Psoas muscle (tissue), 8 donors: ENCODE data around the gene PCDH9. TPM values are rescaled to one million over a fixed set of nuclear protein-coding genes. Genes with fewer than 3 reads are reported as not detected.

Experiments used
- ATAC-seq, 4 donors: fragments of 200-7000 bp; cut with Tn5 transposase; one replicate each; pipeline ENCODE4 v1.9.1; 2020; ENCODE audit warnings: moderate library complexity in 3 of 4, mild to moderate bottlenecking in 2 of 4
- DNase-seq, 2 donors: peaks; one replicate each; pipeline ENCODE4 v3.0.0-alpha.2; 2020
- H3K27ac ChIP-seq: fragments of 200-600 bp; one replicate; pipeline ENCODE4 v1.8.0; 2022
- H3K27me3 ChIP-seq, 3 donors: fragments of 200-600 bp in 1 of 3; one replicate each; pipeline versions ENCODE4 v1.6.1 to v1.8.0; 2013 to 2022; ENCODE audit warnings: low read length in 2 of 3, mild to moderate bottlenecking in 2 of 3, moderate library complexity in 1 of 3; ENCODE audit not compliant: insufficient read depth in 3 of 3
- H3K36me3 ChIP-seq, 2 donors: fragments of 200-600 bp in 1 of 2; one replicate each; pipeline versions ENCODE4 v1.6.1 to v1.8.0; 2013 to 2022; ENCODE audit warnings: low read depth in 1 of 2, mild to moderate bottlenecking in 1 of 2, moderate library complexity in 1 of 2; ENCODE audit not compliant: insufficient read depth in 1 of 2
- H3K4me1 ChIP-seq: fragments of 200-600 bp; one replicate; pipeline ENCODE4 v1.8.0; 2022
- H3K4me3 ChIP-seq: fragments of 200-600 bp; one replicate; pipeline ENCODE4 v1.8.0; 2022; ENCODE audit warnings: mild to moderate bottlenecking
- H3K9me3 ChIP-seq: fragments of 200-600 bp; one replicate; pipeline ENCODE4 v1.8.0; 2022
- WGBS, 3 donors: extraction: QIAGEN DNeasy Blood & Tissue Kit; methylation state at CpG; one replicate each; pipeline versions ENCODE4 v1.1.6 to v1.1.7; 2013; 5-methylcytosine and 5-hydroxymethylcytosine counted together
- intact Hi-C, 2 donors: fragments of 100-400 bp; cut with DNase I; formaldehyde crosslinking; loops; one replicate each; pipeline versions ENCODE4 v1.11.0 to v1.14.2; 2022
- polyA plus RNA-seq, 3 donors: library from polyadenylated mRNA; stranded (reverse); fragments of 200-250 nt; gene quantifications; one replicate each; pipeline ENCODE4 v1.2.3, GENCODE V29; 2013
- total RNA-seq, 4 donors: library from RNA; stranded (reverse); fragmentation: NEBNext Ultra II Directional in 2 of 4; extraction: Animal tissue kit (Norgen Biotek cat#: 25700) in 2 of 4; gene quantifications; one replicate each; pipeline versions ENCODE4 v1.2.1 to v1.2.4, GENCODE V29; 2021 to 2023
- TF ChIP-seq, protein P1 (sequence below): fragments of 200-600 bp; IDR thresholded peaks from one replicate; pipeline ENCODE4 v1.8.0; 2022; ENCODE audit warnings: antibody characterized with exemption
- donor health status: healthy with polysubstance abuse.
- donor health status: DM: no; HTN: no; CAD: no; lungs with moderate emphysema.
- donor health status: Bipolar disorder and iron deficiency.
- donor health status: healthy.
- donor health status: DM: yes; HTN: yes; CAD: no.
- donor health status: DM: no; HTN: no; CAD: no.
- donor health status: DM: no; HTN: no; CAD: no.
- donor health status: DM: yes; HTN: yes; CAD: no.

Gene PCDH9
- total and polyA plus RNA-seq, 7 donors: 0.27 to 4.9 (median 2.1) TPM

DNA sequence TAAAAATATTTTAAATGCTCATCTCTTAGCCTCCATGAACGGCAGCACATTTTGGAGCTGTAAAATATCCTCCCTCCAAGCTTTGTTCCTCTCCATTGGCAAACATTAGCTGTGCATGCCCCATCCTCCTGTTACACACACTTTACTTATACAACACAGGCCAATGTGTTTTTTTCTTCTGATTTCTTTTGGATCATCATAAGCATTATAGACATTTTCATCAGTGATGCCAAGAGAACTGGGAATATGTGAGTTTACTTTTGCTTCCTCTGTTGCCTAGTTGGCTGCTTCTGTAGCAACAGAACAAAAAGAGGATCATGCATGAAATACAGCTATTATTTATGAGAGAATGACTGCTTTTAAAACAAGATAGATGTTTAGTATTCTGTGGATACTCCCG lies 142.6 kb downstream of the PCDH9 start:
- H3K27me3 ChIP-seq: no peaks in the 10 kb centered on the region
- 36 to 52% (median 36%) methylated on average over 2 of the region's 2 CpGs for WGBS, 3 donors
- H3K4me3 ChIP-seq: no peak overlapping the region
- H3K27ac ChIP-seq: no peak overlapping the region
- intact Hi-C loops: no loop called here
- DNase-seq: no peak
- no peaks in the 10 kb centered on the region for H3K4me1 ChIP-seq
- H3K9me3 ChIP-seq: no peaks in the 10 kb centered on the region
- no peaks in the 10 kb centered on the region for H3K36me3 ChIP-seq
- TF ChIP-seq, protein P1, sequence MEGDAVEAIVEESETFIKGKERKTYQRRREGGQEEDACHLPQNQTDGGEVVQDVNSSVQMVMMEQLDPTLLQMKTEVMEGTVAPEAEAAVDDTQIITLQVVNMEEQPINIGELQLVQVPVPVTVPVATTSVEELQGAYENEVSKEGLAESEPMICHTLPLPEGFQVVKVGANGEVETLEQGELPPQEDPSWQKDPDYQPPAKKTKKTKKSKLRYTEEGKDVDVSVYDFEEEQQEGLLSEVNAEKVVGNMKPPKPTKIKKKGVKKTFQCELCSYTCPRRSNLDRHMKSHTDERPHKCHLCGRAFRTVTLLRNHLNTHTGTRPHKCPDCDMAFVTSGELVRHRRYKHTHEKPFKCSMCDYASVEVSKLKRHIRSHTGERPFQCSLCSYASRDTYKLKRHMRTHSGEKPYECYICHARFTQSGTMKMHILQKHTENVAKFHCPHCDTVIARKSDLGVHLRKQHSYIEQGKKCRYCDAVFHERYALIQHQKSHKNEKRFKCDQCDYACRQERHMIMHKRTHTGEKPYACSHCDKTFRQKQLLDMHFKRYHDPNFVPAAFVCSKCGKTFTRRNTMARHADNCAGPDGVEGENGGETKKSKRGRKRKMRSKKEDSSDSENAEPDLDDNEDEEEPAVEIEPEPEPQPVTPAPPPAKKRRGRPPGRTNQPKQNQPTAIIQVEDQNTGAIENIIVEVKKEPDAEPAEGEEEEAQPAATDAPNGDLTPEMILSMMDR: no peak
- ATAC-seq: no peak

DNA sequence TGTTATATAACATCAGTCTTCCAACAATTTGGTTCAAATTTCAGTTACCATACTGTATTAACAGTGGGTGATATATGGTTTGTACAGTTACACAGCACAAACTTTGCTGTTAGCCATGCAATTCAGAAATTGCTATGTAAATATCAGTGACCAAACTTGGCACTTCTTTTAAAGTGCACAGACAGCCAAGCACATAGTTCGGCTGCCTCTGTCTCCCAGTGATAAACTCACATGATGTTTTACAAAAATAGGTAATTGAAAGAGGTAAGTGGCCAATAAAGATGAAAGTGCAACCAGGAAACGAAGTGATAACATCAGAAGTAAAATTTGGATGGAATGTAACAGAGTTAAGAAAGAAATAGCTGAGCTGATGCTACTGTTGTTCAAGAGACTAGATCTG lies 143.9 kb downstream of the PCDH9 start:
- no peaks in the 10 kb centered on the region for H3K9me3 ChIP-seq
- DNase-seq (no peak), ATAC-seq (no peak)
- no peaks in the 10 kb centered on the region for H3K27me3 ChIP-seq
- no peaks in the 10 kb centered on the region for H3K4me1 ChIP-seq
- 47 to 52% (median 49%) methylated on average over 2 of the region's 2 CpGs for WGBS, 3 donors
- H3K27ac ChIP-seq: no peak overlapping the region
- intact Hi-C loops: no loop called here
- no peaks in the 10 kb centered on the region for H3K36me3 ChIP-seq
- no peak overlapping the region for H3K4me3 ChIP-seq
- TF ChIP-seq, protein P1: no peak

DNA sequence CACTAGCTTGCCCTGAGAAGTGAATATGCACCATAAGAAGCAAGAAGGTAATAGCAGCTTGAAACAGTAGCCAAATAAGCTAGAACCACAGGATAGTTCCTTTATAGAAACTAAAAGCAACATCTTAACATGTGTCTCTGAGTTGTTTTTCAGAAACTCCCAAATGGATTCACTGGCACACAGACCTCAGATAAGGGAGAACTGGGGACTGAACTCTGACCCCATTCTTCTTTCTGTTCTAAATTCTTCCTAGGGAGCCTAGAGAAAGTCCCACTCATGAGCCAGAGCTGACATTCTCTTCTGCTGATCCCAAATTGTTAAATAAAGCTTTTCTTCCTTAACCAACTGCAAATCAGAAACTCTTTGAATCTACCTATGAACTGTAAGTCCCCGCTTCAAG lies 146.1 kb downstream of the PCDH9 start:
- H3K4me3 ChIP-seq: no peak overlapping the region
- TF ChIP-seq, protein P1: no peak
- ATAC-seq (no peak), DNase-seq (no peak)
- no peaks in the 10 kb centered on the region for H3K4me1 ChIP-seq
- no peaks in the 10 kb centered on the region for H3K9me3 ChIP-seq
- 97 to 100% (median 99%) methylated on average over 1 of the region's 1 CpG for whole genome bisulfite sequencing, 3 donors
- intact Hi-C loops: no loop called here
- no peaks in the 10 kb centered on the region for H3K36me3 ChIP-seq
- H3K27ac ChIP-seq: no peak overlapping the region
- no peaks in the 10 kb centered on the region for H3K27me3 ChIP-seq

- Histone ChIP-seq H3K36me3 (no peaks in the 10 kb centered on the region), H3K27ac (no peak overlapping the region), H3K4me1 (no peaks in the 10 kb centered on the region), H3K9me3 (no peaks in the 10 kb centered on the region), H3K4me3 (no peak overlapping the region), H3K27me3 (no peaks in the 10 kb centered on the region)
- intact Hi-C loops: no loop called here
- TF ChIP-seq, protein P1: no peak
- DNase-seq (no peak), ATAC-seq (no peak)
- WGBS, 3 donors: 66 to 74% (median 73%) methylated on average over 2 of the region's 2 CpGs
Observed at GRCh38 chr13:67083519-67083918, 146.6 kb downstream of the PCDH9 start.

DNA sequence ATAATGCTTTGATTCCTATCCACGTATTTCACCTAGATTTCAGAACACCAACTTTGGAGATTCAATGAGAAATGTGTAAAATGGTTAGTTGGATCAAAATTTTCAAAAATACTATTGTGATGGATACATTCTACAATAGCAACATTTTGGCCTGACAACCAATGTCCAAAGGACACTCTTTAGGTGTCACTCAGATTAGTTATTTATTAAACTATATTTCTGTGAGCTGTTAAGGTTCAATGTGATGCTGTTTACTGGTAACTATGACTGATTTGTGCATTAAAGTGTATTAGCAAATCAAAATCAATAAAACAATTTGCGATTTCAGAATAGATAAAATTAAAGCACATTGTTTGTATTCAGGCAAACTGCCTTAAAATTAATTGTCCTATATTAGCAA lies 149.8 kb downstream of the PCDH9 start:
- Histone ChIP-seq H3K27ac (no peak overlapping the region), H3K4me1 (no peaks in the 10 kb centered on the region), H3K4me3 (no peak overlapping the region), H3K36me3 (no peaks in the 10 kb centered on the region), H3K9me3 (no peaks in the 10 kb centered on the region), H3K27me3 (no peaks in the 10 kb centered on the region)
- intact Hi-C loops: no loop called here
- TF ChIP-seq, protein P1: no peak
- 91 to 97% (median 91%) methylated on average over 2 of the region's 2 CpGs for WGBS, 3 donors
- no peak for ATAC-seq
- DNase-seq: no peak
